ENCODE data around the gene GUCD1. TPM values are rescaled to one million over a fixed set of nuclear protein-coding genes. Genes with fewer than 3 reads are reported as not detected.
A peak's percentile ranks its signal among the peaks of the same experiment; 100 is the strongest.

The GUCD1 gene
- total RNA-seq, 1 donor from 2014 or later, result 71.6 TPM

- TF ChIP-seq CTCF (IDR thresholded peaks at IDR 0.05; ENCODE audit: insufficient read depth, low read length, severe bottlenecking), result no peak
- peaks cover 4% of the 10 kb centered on the region for H3K36me3 ChIP-seq (ENCODE audit: control insufficient read depth, insufficient read depth, low read length)
Observed at GRCh38 chr22:24585461-24585860, 30.5 kb upstream of the GUCD1 start.

GRCh38 chr22:24584871-24585411 is 30.0 kb upstream of the GUCD1 start:
- FAIRE-seq, result no peak
- H3K27me3 ChIP-seq (ENCODE audit: control insufficient read depth, insufficient read depth, low read length), result no peaks in the 10 kb centered on the region
- TF ChIP-seq CTCF (IDR thresholded peaks at IDR 0.05; ENCODE audit: insufficient read depth, low read length, severe bottlenecking), result no peak
- DNase-seq (ENCODE audit: low read depth), result no peak
- H3K36me3 ChIP-seq (ENCODE audit: control insufficient read depth, insufficient read depth, low read length), result peaks cover 4% of the 10 kb centered on the region
- H3K4me3 ChIP-seq (ENCODE audit: low read depth, low read length), result no peak overlapping the region

More at GRCh38 chr22:24585461-24585860, 30.5 kb upstream of the GUCD1 start:
- FAIRE-seq (no peak), DNase-seq (ENCODE audit: low read depth) (no peak)
- Histone ChIP-seq H3K4me3 (ENCODE audit: low read depth, low read length) (no peak overlapping the region), H3K27me3 (ENCODE audit: control insufficient read depth, insufficient read depth, low read length) (no peaks in the 10 kb centered on the region)

GRCh38 chr22:24584166-24584790 is 29.3 kb upstream of the GUCD1 start:
- TF ChIP-seq CTCF (IDR thresholded peaks at IDR 0.05; ENCODE audit: insufficient read depth, low read length, severe bottlenecking), result no peak
- FAIRE-seq (no peak), DNase-seq (ENCODE audit: low read depth) (no peak)
- no peaks in the 10 kb centered on the region for H3K27me3 ChIP-seq (ENCODE audit: control insufficient read depth, insufficient read depth, low read length)
- H3K4me3 ChIP-seq (ENCODE audit: low read depth, low read length), result no peak overlapping the region
- peaks cover 4% of the 10 kb centered on the region for H3K36me3 ChIP-seq (ENCODE audit: control insufficient read depth, insufficient read depth, low read length)

- Histone ChIP-seq H3K27me3 (ENCODE audit: control insufficient read depth, insufficient read depth, low read length) (no peaks in the 10 kb centered on the region), H3K4me3 (ENCODE audit: low read depth, low read length) (no peak overlapping the region), H3K36me3 (ENCODE audit: control insufficient read depth, insufficient read depth, low read length) (peaks cover 4% of the 10 kb centered on the region)
- FAIRE-seq (peak; percentile 86), DNase-seq (ENCODE audit: low read depth) (no peak)
- TF ChIP-seq CTCF (IDR thresholded peaks at IDR 0.05; ENCODE audit: insufficient read depth, low read length, severe bottlenecking), result no peak
Observed at GRCh38 chr22:24583221-24584165, 28.6 kb upstream of the GUCD1 start.

- H3K36me3 ChIP-seq (ENCODE audit: control insufficient read depth, insufficient read depth, low read length), result no peaks in the 10 kb centered on the region
- DNase-seq (ENCODE audit: low read depth), result no peak
- H3K27me3 ChIP-seq (ENCODE audit: control insufficient read depth, insufficient read depth, low read length), result no peaks in the 10 kb centered on the region
- TF ChIP-seq CTCF (IDR thresholded peaks at IDR 0.05; ENCODE audit: insufficient read depth, low read length, severe bottlenecking), result no peak
- FAIRE-seq, result no peak
- H3K4me3 ChIP-seq (ENCODE audit: low read depth, low read length), result no peak overlapping the region
Observed at GRCh38 chr22:24582056-24582814, 27.3 kb upstream of the GUCD1 start.

Data from bronchial epithelial cell (primary cell).